Measurements from ENCODE around the gene LPP.

GRCh38 chr3:188574885-188575284 is 420.9 kb downstream of the LPP start:
- no peak for TF ChIP-seq MAX (IDR thresholded peaks at IDR 0.05)
- no peak for TF ChIP-seq POLR2A (IDR thresholded peaks at IDR 0.05; ENCODE audit: borderline replicate concordance, extremely low read depth, insufficient read depth, insufficient read length)
- TF ChIP-seq ZFX (IDR thresholded peaks at IDR 0.05) = no peak
- no peak for TF ChIP-seq ELF1 (IDR thresholded peaks at IDR 0.05; ENCODE audit: borderline replicate concordance, low read depth)
- TF ChIP-seq, protein P1, sequence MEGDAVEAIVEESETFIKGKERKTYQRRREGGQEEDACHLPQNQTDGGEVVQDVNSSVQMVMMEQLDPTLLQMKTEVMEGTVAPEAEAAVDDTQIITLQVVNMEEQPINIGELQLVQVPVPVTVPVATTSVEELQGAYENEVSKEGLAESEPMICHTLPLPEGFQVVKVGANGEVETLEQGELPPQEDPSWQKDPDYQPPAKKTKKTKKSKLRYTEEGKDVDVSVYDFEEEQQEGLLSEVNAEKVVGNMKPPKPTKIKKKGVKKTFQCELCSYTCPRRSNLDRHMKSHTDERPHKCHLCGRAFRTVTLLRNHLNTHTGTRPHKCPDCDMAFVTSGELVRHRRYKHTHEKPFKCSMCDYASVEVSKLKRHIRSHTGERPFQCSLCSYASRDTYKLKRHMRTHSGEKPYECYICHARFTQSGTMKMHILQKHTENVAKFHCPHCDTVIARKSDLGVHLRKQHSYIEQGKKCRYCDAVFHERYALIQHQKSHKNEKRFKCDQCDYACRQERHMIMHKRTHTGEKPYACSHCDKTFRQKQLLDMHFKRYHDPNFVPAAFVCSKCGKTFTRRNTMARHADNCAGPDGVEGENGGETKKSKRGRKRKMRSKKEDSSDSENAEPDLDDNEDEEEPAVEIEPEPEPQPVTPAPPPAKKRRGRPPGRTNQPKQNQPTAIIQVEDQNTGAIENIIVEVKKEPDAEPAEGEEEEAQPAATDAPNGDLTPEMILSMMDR (IDR thresholded peaks at IDR 0.05 in 2 of 3, conservative IDR thresholded peaks at IDR 0.05 in 1 of 3; ENCODE audit: borderline replicate concordance in 1 of 3, insufficient read depth in 1 of 3, low read depth in 2 of 3, low read length in 2 of 3) = no peak
- TF ChIP-seq SP1 (IDR thresholded peaks at IDR 0.05; ENCODE audit: low read depth) = no peak
- no peak for TF ChIP-seq EZH2phosphoT487 (IDR thresholded peaks at IDR 0.05; ENCODE audit: borderline replicate concordance)
- TF ChIP-seq REST (IDR thresholded peaks at IDR 0.05; ENCODE audit: low read depth) = no peak
- no peak for TF ChIP-seq ZNF274 (IDR thresholded peaks at IDR 0.05; ENCODE audit: low read depth, low read length)
- no peak for TF ChIP-seq POLR2AphosphoS5 (IDR thresholded peaks at IDR 0.05; ENCODE audit: low read depth, low read length)
- no peak for TF ChIP-seq TCF7L2 (IDR thresholded peaks at IDR 0.05; ENCODE audit: borderline replicate concordance, extremely low read depth, insufficient read depth, insufficient read length)
- TF ChIP-seq EZH2 (IDR thresholded peaks at IDR 0.05) = no peak
